Measurements from ENCODE around the gene DLAT. TPM values are rescaled to one million over a fixed set of nuclear protein-coding genes. Genes with fewer than 3 reads are reported as not detected.

DLAT gene
- total and polyA plus RNA-seq, 2 experiments from 2014 or later = 31.8 to 66.5 TPM

DNA sequence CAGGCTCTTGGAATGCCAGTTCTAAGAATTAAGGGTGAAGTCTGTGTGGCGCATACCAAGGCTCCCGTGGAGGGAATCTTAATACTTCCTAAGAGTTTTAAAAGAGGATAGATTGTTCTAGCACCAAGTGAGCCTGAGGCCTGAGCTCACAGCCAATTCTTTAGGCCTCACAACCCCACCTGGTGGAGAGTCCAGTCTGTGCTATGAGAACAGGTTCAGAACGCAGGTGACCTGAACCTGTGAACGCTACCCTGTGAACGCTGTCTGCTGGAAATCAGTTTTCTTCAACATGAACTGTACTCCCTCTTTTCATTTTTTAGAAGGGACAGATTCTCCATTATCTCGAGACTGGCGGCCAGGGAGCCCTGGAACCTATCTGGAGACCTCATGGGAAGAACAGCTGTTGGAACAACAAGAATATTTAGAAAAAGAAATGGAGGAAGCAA lies 43.2 kb upstream of the DLAT start:
- Histone ChIP-seq H4K20me1 (replicated peaks; ENCODE audit: insufficient read depth) (no peaks in the 10 kb centered on the region), H3K4me2 (peak overlapping the region; percentile 46)
- peak overlapping the region; percentile 69 for H3K4me3 Mint-ChIP-seq

DNA sequence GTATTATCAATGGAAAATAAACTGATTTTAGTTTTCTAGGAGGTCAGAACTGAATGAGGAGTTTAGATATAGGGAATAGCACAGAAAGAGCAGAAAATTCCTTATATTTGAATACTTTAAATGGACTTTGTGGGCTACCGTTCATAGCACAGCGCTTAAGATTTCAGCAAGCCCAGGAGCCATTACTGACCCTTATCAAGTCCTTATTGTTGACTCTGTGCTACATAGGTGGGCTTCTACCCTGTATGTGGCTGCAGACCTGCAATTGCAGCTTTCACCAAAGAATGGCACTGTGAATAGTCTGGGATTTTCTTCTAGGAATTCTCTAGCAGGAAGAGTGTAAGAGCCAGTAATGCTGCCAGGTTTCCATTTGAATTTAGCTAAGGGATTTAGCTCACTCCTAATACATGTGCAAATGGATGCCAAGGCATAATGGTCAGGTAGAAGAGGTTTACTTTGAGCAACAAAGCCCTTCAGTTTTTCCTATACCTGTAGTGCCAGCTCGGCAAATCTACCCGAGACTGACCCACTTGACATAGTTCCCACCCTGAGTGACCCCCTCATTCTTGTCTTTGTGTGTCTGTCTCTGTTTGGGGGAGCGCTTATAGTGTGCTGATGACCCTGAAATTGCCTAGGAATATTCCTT lies 42.5 kb upstream of the DLAT start:
- peak; percentile 44 for DNase-seq (ENCODE audit: low spot score)
- TF ChIP-seq JUNB (IDR thresholded peaks at IDR 0.05; ENCODE audit: unreplicated experiment) (no peak), ZNF114 (CRISPR knock-in tag; IDR thresholded peaks at IDR 0.05) (no peak), STAT1 (IDR thresholded peaks at IDR 0.05; ENCODE audit: unreplicated experiment) (no peak), ZNF331 (CRISPR knock-in tag; IDR thresholded peaks at IDR 0.05; ENCODE audit: low read depth) (no peak), NANOG (IDR thresholded peaks at IDR 0.05; ENCODE audit: borderline replicate concordance) (no peak)
- TF ChIP-seq, protein P1, sequence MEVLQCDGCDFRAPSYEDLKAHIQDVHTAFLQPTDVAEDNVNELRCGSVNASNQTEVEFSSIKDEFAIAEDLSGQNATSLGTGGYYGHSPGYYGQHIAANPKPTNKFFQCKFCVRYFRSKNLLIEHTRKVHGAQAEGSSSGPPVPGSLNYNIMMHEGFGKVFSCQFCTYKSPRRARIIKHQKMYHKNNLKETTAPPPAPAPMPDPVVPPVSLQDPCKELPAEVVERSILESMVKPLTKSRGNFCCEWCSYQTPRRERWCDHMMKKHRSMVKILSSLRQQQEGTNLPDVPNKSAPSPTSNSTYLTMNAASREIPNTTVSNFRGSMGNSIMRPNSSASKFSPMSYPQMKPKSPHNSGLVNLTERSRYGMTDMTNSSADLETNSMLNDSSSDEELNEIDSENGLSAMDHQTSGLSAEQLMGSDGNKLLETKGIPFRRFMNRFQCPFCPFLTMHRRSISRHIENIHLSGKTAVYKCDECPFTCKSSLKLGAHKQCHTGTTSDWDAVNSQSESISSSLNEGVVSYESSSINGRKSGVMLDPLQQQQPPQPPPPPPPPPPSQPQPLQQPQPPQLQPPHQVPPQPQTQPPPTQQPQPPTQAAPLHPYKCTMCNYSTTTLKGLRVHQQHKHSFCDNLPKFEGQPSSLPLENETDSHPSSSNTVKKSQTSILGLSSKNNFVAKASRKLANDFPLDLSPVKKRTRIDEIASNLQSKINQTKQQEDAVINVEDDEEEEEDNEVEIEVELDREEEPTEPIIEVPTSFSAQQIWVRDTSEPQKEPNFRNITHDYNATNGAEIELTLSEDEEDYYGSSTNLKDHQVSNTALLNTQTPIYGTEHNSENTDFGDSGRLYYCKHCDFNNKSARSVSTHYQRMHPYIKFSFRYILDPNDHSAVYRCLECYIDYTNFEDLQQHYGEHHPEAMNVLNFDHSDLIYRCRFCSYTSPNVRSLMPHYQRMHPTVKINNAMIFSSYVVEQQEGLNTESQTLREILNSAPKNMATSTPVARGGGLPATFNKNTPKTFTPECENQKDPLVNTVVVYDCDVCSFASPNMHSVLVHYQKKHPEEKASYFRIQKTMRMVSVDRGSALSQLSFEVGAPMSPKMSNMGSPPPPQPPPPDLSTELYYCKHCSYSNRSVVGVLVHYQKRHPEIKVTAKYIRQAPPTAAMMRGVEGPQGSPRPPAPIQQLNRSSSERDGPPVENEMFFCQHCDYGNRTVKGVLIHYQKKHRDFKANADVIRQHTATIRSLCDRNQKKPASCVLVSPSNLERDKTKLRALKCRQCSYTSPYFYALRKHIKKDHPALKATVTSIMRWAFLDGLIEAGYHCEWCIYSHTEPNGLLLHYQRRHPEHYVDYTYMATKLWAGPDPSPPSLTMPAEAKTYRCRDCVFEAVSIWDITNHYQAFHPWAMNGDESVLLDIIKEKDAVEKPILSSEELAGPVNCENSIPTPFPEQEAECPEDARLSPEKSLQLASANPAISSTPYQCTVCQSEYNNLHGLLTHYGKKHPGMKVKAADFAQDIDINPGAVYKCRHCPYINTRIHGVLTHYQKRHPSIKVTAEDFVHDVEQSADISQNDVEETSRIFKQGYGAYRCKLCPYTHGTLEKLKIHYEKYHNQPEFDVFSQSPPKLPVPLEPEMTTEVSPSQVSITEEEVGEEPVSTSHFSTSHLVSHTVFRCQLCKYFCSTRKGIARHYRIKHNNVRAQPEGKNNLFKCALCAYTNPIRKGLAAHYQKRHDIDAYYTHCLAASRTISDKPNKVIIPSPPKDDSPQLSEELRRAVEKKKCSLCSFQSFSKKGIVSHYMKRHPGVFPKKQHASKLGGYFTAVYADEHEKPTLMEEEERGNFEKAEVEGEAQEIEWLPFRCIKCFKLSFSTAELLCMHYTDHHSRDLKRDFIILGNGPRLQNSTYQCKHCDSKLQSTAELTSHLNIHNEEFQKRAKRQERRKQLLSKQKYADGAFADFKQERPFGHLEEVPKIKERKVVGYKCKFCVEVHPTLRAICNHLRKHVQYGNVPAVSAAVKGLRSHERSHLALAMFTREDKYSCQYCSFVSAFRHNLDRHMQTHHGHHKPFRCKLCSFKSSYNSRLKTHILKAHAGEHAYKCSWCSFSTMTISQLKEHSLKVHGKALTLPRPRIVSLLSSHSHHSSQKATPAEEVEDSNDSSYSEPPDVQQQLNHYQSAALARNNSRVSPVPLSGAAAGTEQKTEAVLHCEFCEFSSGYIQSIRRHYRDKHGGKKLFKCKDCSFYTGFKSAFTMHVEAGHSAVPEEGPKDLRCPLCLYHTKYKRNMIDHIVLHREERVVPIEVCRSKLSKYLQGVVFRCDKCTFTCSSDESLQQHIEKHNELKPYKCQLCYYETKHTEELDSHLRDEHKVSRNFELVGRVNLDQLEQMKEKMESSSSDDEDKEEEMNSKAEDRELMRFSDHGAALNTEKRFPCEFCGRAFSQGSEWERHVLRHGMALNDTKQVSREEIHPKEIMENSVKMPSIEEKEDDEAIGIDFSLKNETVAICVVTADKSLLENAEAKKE (CRISPR knock-in tag; IDR thresholded peaks at IDR 0.05) = no peak
- TF ChIP-seq, protein P2, sequence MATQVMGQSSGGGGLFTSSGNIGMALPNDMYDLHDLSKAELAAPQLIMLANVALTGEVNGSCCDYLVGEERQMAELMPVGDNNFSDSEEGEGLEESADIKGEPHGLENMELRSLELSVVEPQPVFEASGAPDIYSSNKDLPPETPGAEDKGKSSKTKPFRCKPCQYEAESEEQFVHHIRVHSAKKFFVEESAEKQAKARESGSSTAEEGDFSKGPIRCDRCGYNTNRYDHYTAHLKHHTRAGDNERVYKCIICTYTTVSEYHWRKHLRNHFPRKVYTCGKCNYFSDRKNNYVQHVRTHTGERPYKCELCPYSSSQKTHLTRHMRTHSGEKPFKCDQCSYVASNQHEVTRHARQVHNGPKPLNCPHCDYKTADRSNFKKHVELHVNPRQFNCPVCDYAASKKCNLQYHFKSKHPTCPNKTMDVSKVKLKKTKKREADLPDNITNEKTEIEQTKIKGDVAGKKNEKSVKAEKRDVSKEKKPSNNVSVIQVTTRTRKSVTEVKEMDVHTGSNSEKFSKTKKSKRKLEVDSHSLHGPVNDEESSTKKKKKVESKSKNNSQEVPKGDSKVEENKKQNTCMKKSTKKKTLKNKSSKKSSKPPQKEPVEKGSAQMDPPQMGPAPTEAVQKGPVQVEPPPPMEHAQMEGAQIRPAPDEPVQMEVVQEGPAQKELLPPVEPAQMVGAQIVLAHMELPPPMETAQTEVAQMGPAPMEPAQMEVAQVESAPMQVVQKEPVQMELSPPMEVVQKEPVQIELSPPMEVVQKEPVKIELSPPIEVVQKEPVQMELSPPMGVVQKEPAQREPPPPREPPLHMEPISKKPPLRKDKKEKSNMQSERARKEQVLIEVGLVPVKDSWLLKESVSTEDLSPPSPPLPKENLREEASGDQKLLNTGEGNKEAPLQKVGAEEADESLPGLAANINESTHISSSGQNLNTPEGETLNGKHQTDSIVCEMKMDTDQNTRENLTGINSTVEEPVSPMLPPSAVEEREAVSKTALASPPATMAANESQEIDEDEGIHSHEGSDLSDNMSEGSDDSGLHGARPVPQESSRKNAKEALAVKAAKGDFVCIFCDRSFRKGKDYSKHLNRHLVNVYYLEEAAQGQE (IDR thresholded peaks at IDR 0.05; ENCODE audit: unreplicated experiment) = no peak

More for the DNA sequence above, 43.2 kb upstream of the DLAT start:
- H3K4me1 ChIP-seq (ENCODE audit: insufficient read depth) = peaks cover 33% of the 10 kb centered on the region
- no peak for TF ChIP-seq ZNF331 (CRISPR knock-in tag; IDR thresholded peaks at IDR 0.05; ENCODE audit: low read depth)
- TF ChIP-seq, protein P3, sequence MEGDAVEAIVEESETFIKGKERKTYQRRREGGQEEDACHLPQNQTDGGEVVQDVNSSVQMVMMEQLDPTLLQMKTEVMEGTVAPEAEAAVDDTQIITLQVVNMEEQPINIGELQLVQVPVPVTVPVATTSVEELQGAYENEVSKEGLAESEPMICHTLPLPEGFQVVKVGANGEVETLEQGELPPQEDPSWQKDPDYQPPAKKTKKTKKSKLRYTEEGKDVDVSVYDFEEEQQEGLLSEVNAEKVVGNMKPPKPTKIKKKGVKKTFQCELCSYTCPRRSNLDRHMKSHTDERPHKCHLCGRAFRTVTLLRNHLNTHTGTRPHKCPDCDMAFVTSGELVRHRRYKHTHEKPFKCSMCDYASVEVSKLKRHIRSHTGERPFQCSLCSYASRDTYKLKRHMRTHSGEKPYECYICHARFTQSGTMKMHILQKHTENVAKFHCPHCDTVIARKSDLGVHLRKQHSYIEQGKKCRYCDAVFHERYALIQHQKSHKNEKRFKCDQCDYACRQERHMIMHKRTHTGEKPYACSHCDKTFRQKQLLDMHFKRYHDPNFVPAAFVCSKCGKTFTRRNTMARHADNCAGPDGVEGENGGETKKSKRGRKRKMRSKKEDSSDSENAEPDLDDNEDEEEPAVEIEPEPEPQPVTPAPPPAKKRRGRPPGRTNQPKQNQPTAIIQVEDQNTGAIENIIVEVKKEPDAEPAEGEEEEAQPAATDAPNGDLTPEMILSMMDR (conservative IDR thresholded peaks at IDR 0.05; ENCODE audit: low read depth in 2 of 2) = peak; percentile 87 to 96
- DNase-seq (ENCODE audit: low spot score) (peak; percentile 96), ATAC-seq (peak; percentile 72)
- H3F3A ChIP-seq (replicated peaks; ENCODE audit: low read depth) = no peaks in the 10 kb centered on the region
- Mint-ChIP-seq H3K27ac (peak overlapping the region; percentile 98), H3K4me1 (peaks cover 52% of the 10 kb centered on the region), H3K9me3 (no peaks in the 10 kb centered on the region), H3K27me3 (ENCODE audit: insufficient read depth, low read depth, poor library complexity) (peaks cover 15% of the 10 kb centered on the region), H3K36me3 (ENCODE audit: low read depth) (peaks cover 18% of the 10 kb centered on the region)
- H3K9me2 ChIP-seq (ENCODE audit: insufficient read depth) = no peaks in the 10 kb centered on the region
- no peak overlapping the region for H2AFZ ChIP-seq
- H3K27me3 ChIP-seq (ENCODE audit: insufficient read depth) = no peaks in the 10 kb centered on the region
- peak overlapping the region; percentile 94 for H3K27ac ChIP-seq (ENCODE audit: low read depth)
- H3K36me3 ChIP-seq (ENCODE audit: insufficient read depth) = no peaks in the 10 kb centered on the region; the same call in 1 of the 2 replicates
- peak overlapping the region; percentile 26 for H3K4me3 ChIP-seq
- no peaks in the 10 kb centered on the region for H3K79me2 ChIP-seq (replicated peaks; ENCODE audit: insufficient read depth)

More for the DNA sequence above, 42.5 kb upstream of the DLAT start:
- Histone ChIP-seq H2AFZ (no peak overlapping the region), H3K27me3 (ENCODE audit: insufficient read depth) (no peaks in the 10 kb centered on the region), H3K27ac (ENCODE audit: low read depth) (peak overlapping the region; percentile 94), H3K36me3 (ENCODE audit: insufficient read depth) (no peaks in the 10 kb centered on the region; the same call in 1 of the 2 replicates), H3K4me1 (ENCODE audit: insufficient read depth) (peaks cover 33% of the 10 kb centered on the region), H3K79me2 (replicated peaks; ENCODE audit: insufficient read depth) (no peaks in the 10 kb centered on the region), H3F3A (replicated peaks; ENCODE audit: low read depth) (no peaks in the 10 kb centered on the region), H4K20me1 (replicated peaks; ENCODE audit: insufficient read depth) (no peaks in the 10 kb centered on the region), H3K4me3 (peak overlapping the region; percentile 26), H3K9me2 (ENCODE audit: insufficient read depth) (no peaks in the 10 kb centered on the region), H3K4me2 (peak overlapping the region; percentile 46)
- Mint-ChIP-seq H3K36me3 (ENCODE audit: low read depth) (peaks cover 20% of the 10 kb centered on the region), H3K27me3 (ENCODE audit: insufficient read depth, low read depth, poor library complexity) (peaks cover 12% of the 10 kb centered on the region), H3K4me1 (peaks cover 51% of the 10 kb centered on the region), H3K27ac (peak overlapping the region; percentile 99), H3K9me3 (no peaks in the 10 kb centered on the region), H3K4me3 (peak overlapping the region; percentile 69)
- ATAC-seq = peak; percentile 21
